Measurements from ENCODE around the gene LECT2.

LECT2 gene

DNA sequence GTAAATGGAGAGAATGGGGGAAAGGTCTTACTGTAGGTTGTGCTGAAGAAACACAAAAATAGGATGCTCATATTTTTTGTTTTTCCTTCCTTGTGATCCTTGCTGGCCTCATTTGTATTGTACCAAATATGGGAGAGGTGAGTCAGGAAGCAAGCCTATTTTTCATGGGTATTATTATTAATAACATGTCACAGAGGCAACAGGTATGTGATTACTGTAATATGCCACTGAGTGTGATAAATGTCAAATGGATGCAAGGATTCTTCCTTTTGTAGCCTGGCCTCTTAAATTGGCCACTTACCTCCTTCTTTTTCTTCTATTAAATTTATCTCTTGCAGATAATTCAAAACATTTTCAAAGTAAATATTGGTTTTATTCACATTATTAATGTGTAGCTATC, 10.2 kb downstream of the LECT2 start:
- Histone ChIP-seq H3K4me3 (ENCODE audit: low read length) (no peak overlapping the region), H3F3A (ENCODE audit: insufficient read depth, low read length) (no peaks in the 10 kb centered on the region), H3K4me1 (ENCODE audit: low read length) (no peaks in the 10 kb centered on the region), H3K9me3 (replicated peaks; ENCODE audit: insufficient read depth, low read length) (no peaks in the 10 kb centered on the region), H3K79me2 (ENCODE audit: low read length) (no peaks in the 10 kb centered on the region), H4K20me1 (ENCODE audit: insufficient read depth, low read length) (no peaks in the 10 kb centered on the region), H3K27me3 (replicated peaks; ENCODE audit: insufficient read depth, low read length) (no peaks in the 10 kb centered on the region), H2AFZ (ENCODE audit: low read length) (no peak overlapping the region), H3K4me2 (ENCODE audit: low read depth, low read length) (no peak overlapping the region), H3K9me2 (replicated peaks; ENCODE audit: insufficient read depth, low read length) (no peaks in the 10 kb centered on the region), H3K9ac (ENCODE audit: low read length) (no peak overlapping the region), H3K27ac (ENCODE audit: low read length) (no peak overlapping the region), H3K36me3 (replicated peaks; ENCODE audit: insufficient read depth, low read length) (no peaks in the 10 kb centered on the region)
- no peak for DNase-seq
- TF ChIP-seq, protein P1, sequence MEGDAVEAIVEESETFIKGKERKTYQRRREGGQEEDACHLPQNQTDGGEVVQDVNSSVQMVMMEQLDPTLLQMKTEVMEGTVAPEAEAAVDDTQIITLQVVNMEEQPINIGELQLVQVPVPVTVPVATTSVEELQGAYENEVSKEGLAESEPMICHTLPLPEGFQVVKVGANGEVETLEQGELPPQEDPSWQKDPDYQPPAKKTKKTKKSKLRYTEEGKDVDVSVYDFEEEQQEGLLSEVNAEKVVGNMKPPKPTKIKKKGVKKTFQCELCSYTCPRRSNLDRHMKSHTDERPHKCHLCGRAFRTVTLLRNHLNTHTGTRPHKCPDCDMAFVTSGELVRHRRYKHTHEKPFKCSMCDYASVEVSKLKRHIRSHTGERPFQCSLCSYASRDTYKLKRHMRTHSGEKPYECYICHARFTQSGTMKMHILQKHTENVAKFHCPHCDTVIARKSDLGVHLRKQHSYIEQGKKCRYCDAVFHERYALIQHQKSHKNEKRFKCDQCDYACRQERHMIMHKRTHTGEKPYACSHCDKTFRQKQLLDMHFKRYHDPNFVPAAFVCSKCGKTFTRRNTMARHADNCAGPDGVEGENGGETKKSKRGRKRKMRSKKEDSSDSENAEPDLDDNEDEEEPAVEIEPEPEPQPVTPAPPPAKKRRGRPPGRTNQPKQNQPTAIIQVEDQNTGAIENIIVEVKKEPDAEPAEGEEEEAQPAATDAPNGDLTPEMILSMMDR (IDR thresholded peaks at IDR 0.05; ENCODE audit: low read length) = no peak
- TF ChIP-seq EZH2 (optimal IDR thresholded peaks at IDR 0.05; ENCODE audit: low read depth, low read length) = no peak
- no peak for TF ChIP-seq EZH2phosphoT487 (IDR thresholded peaks at IDR 0.05; ENCODE audit: low read length)

DNA sequence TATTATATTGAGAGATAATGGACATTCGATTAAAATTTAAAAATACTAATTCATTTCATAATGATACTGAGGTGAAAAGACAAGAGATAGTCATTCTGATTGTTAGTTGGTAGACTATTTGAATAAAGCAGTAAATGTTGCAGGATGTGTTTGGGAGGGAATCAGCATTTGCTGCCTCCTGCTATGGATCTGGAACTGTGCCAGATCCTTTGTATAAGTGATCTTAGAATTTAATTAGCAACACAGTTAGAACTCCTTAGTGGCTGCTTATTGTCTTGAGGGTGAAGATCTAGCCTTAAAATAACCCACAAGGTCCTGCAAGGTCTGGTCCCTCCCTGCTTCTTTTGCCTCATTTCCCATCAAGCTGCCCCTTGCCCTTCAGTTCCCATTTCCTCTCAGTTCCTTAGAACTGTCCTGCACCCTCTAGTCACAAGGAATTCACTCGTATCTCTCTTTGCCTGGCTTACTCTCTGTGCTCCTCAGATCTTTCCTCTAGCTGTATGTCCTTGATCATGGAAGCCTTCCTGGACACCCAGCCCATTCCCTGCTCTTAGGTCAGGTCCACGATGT, 12.5 kb downstream of the LECT2 start:
- no peaks in the 10 kb centered on the region for H3F3A ChIP-seq (ENCODE audit: insufficient read depth, low read length)
- H3K27me3 ChIP-seq (replicated peaks; ENCODE audit: insufficient read depth, low read length) = no peaks in the 10 kb centered on the region
- H3K9me2 ChIP-seq (replicated peaks; ENCODE audit: insufficient read depth, low read length) = no peaks in the 10 kb centered on the region
- H4K20me1 ChIP-seq (ENCODE audit: insufficient read depth, low read length) = no peaks in the 10 kb centered on the region
- no peak overlapping the region for H3K4me2 ChIP-seq (ENCODE audit: low read depth, low read length)
- no peak for DNase-seq
- TF ChIP-seq EZH2 (optimal IDR thresholded peaks at IDR 0.05; ENCODE audit: low read depth, low read length) = no peak
- TF ChIP-seq, protein P1 (IDR thresholded peaks at IDR 0.05; ENCODE audit: low read length) = no peak
- no peak overlapping the region for H3K27ac ChIP-seq (ENCODE audit: low read length)
- H3K79me2 ChIP-seq (ENCODE audit: low read length) = no peaks in the 10 kb centered on the region
- no peaks in the 10 kb centered on the region for H3K9me3 ChIP-seq (replicated peaks; ENCODE audit: insufficient read depth, low read length)
- no peaks in the 10 kb centered on the region for H3K36me3 ChIP-seq (replicated peaks; ENCODE audit: insufficient read depth, low read length)
- H2AFZ ChIP-seq (ENCODE audit: low read length) = no peak overlapping the region
- H3K9ac ChIP-seq (ENCODE audit: low read length) = no peak overlapping the region
- no peaks in the 10 kb centered on the region for H3K4me1 ChIP-seq (ENCODE audit: low read length)
- no peak overlapping the region for H3K4me3 ChIP-seq (ENCODE audit: low read length)

DNA sequence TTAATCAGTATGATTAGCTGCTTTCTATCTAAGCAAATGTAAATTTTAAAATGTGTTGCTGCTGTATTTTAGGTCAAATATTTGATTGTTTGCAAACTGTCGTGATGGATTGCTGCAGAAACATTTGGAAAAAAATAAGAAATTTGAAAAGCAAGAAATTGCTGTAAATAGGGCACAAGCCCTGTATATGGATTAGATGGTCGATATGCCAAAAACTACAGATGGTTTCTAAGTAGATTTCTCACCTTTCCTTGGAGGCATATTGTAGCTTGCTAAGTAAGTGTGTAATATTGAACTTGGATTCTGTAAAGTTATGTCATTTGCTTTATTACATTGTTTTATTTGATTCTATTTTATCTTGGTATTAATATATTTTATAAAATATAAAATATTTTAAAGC, 13.1 kb downstream of the LECT2 start:
- H3K9me3 ChIP-seq (replicated peaks; ENCODE audit: insufficient read depth, low read length) = no peaks in the 10 kb centered on the region
- no peak overlapping the region for H3K4me3 ChIP-seq (ENCODE audit: low read length)
- no peaks in the 10 kb centered on the region for H3K79me2 ChIP-seq (ENCODE audit: low read length)
- no peak for DNase-seq
- no peak overlapping the region for H2AFZ ChIP-seq (ENCODE audit: low read length)
- no peaks in the 10 kb centered on the region for H4K20me1 ChIP-seq (ENCODE audit: insufficient read depth, low read length)
- no peak for TF ChIP-seq EZH2 (optimal IDR thresholded peaks at IDR 0.05; ENCODE audit: low read depth, low read length)
- TF ChIP-seq EZH2phosphoT487 (IDR thresholded peaks at IDR 0.05; ENCODE audit: low read length) = no peak
- TF ChIP-seq, protein P1 (IDR thresholded peaks at IDR 0.05; ENCODE audit: low read length) = no peak
- no peaks in the 10 kb centered on the region for H3K36me3 ChIP-seq (replicated peaks; ENCODE audit: insufficient read depth, low read length)
- no peak overlapping the region for H3K9ac ChIP-seq (ENCODE audit: low read length)
- no peaks in the 10 kb centered on the region for H3K9me2 ChIP-seq (replicated peaks; ENCODE audit: insufficient read depth, low read length)
- H3K27me3 ChIP-seq (replicated peaks; ENCODE audit: insufficient read depth, low read length) = no peaks in the 10 kb centered on the region
- H3K4me1 ChIP-seq (ENCODE audit: low read length) = no peaks in the 10 kb centered on the region
- no peak overlapping the region for H3K27ac ChIP-seq (ENCODE audit: low read length)
- no peak overlapping the region for H3K4me2 ChIP-seq (ENCODE audit: low read depth, low read length)
- H3F3A ChIP-seq (ENCODE audit: insufficient read depth, low read length) = no peaks in the 10 kb centered on the region

All from MM.1S (cell line).